NCI-H146 treated with DMSO at 0.1 percent for 48 hours (cell line): ENCODE results near the gene NR2F6.

Source experiments
- DNase-seq: peaks from one replicate; lab custom pipeline; 2025; ENCODE audit not compliant: unreplicated experiment; lab: John Stamatoyannopoulos, UW

Gene NR2F6

GRCh38 chr19:17264641-17264979 is 18.9 kb upstream of the NR2F6 start, which contains the start of gene USHBP1:
USHBP1 (minus strand) TSS chr19:17264745; CDS start chr19:17264299, 446 bp downstream.
- no peak for DNase-seq

- DNase-seq = no peak
Measured at GRCh38 chr19:17263712-17264640, 18.3 kb upstream of the NR2F6 start.

GRCh38 chr19:17262557-17262956 is 16.8 kb upstream of the NR2F6 start:
- no peak for DNase-seq

- DNase-seq = peak; percentile 86
Measured at GRCh38 chr19:17260842-17261325, 15.2 kb upstream of the NR2F6 start.

- no peak for DNase-seq
Measured at GRCh38 chr19:17259934-17260333, 14.2 kb upstream of the NR2F6 start.

GRCh38 chr19:17259118-17259780 is 13.5 kb upstream of the NR2F6 start:
- DNase-seq = no peak

GRCh38 chr19:17256130-17256529 is 10.4 kb upstream of the NR2F6 start:
- DNase-seq = no peak

- DNase-seq = peak; percentile 59
Measured at GRCh38 chr19:17255150-17255621, 9.5 kb upstream of the NR2F6 start.

- no peak for DNase-seq
Measured at GRCh38 chr19:17254636-17255035, 8.9 kb upstream of the NR2F6 start.

GRCh38 chr19:17249887-17250548 is 4.3 kb upstream of the NR2F6 start:
- DNase-seq = no peak

GRCh38 chr19:17248011-17248776 is 2.5 kb upstream of the NR2F6 start:
- DNase-seq = peak; percentile 64

- peak; percentile 82 for DNase-seq
Measured at GRCh38 chr19:17246681-17247425, 1.1 kb upstream of the NR2F6 start.

- no peak for DNase-seq
Measured at GRCh38 chr19:17244618-17245534, 843 bp downstream of the NR2F6 start.

- no peak for DNase-seq
Measured at GRCh38 chr19:17243830-17244617, 1.7 kb downstream of the NR2F6 start.

GRCh38 chr19:17243211-17243829 is 2.4 kb downstream of the NR2F6 start:
- no peak for DNase-seq

- no peak for DNase-seq
Measured at GRCh38 chr19:17242431-17243208, 3.1 kb downstream of the NR2F6 start.

- no peak for DNase-seq
Measured at GRCh38 chr19:17240826-17241399, 4.8 kb downstream of the NR2F6 start.
